ENCODE measurements around the gene RNGTT.

GRCh38 chr6:88967891-88968290, 4.5 kb upstream of the RNGTT start:
- no peak for TF ChIP-seq CTCF (tag by site-specific recombination; IDR thresholded peaks at IDR 0.05)
- no peak for TF ChIP-seq PRDM2 (tag by site-specific recombination; IDR thresholded peaks at IDR 0.05; ENCODE audit: borderline replicate concordance)
- no peak for TF ChIP-seq ZNF239 (tag by site-specific recombination; IDR thresholded peaks at IDR 0.05)
- TF ChIP-seq ZNF350 (tag by site-specific recombination; IDR thresholded peaks at IDR 0.05), result no peak
- no peak for TF ChIP-seq ZNF354C (tag by site-specific recombination; IDR thresholded peaks at IDR 0.05; ENCODE audit: borderline replicate concordance, low read depth)
- no peak for TF ChIP-seq ZBTB1 (tag by site-specific recombination; IDR thresholded peaks at IDR 0.05)
- TF ChIP-seq PBX3 (CRISPR knock-in tag; IDR thresholded peaks at IDR 0.05), result no peak
- TF ChIP-seq YY1 (tag by site-specific recombination; IDR thresholded peaks at IDR 0.05), result no peak
- TF ChIP-seq ZBTB11 (tag by site-specific recombination; conservative IDR thresholded peaks at IDR 0.05; ENCODE audit: low read depth), result no peak
- TF ChIP-seq ZNF280D (tag by site-specific recombination; IDR thresholded peaks at IDR 0.05), result no peak
- TF ChIP-seq ZNF175 (tag by site-specific recombination; IDR thresholded peaks at IDR 0.05), result no peak

Data from HEK293 (cell line).